Tibial artery (tissue), 4 donors: ENCODE measurements around the gene B3GNT4.
"Not testable (repeated sequence)": the region's sequence is repeated elsewhere in the genome, so short reads cannot be mapped to it uniquely, and the experiment has no call there.

Experiments
- DNase-seq, 2 donors: peaks; one replicate each; pipeline ENCODE4 v3.0.0-alpha.2; 2019
- H3K27ac ChIP-seq, 2 donors: fragments of 200-600 bp; sonication (generic) in 1 of 2; 1 replicate in 1 of 2; 2 replicates in 1 of 2; pipeline ENCODE4 v1.5.1; 2018 to 2019; ENCODE audit warnings: mild to moderate bottlenecking in 1 of 2
- H3K27me3 ChIP-seq, 2 donors: fragments of 200-600 bp; sonication (generic) in 1 of 2; one replicate each; pipeline versions ENCODE4 v1.5.1 to v1.6.0; 2016 to 2019
- H3K36me3 ChIP-seq, 3 donors: fragments of 200-600 bp; sonication (generic) in 2 of 3; one replicate each; pipeline ENCODE4 v1.5.1; 2016 to 2019; ENCODE audit warnings: mild to moderate bottlenecking in 2 of 3
- H3K4me1 ChIP-seq, 4 donors: fragments of 200-600 bp; sonication (generic) in 2 of 4; 1 replicate in 3 of 4; 2 replicates in 1 of 4; pipeline ENCODE4 v1.5.1; 2016 to 2019
- H3K4me3 ChIP-seq, 2 donors: fragments of 200-600 bp; sonication (generic) in 1 of 2; 1 replicate in 1 of 2; 2 replicates in 1 of 2; pipeline ENCODE4 v1.5.1; 2018 to 2019; ENCODE audit warnings: mild to moderate bottlenecking in 2 of 2
- H3K9me3 ChIP-seq, 3 donors: fragments of 200-600 bp; sonication (generic) in 1 of 3; one replicate each; pipeline ENCODE4 v1.5.1; 2016 to 2019
- CTCF ChIP-seq, 2 experiments: fragments of 200-600 bp in 1 of 2; fragments of 450-650 bp in 1 of 2; IDR thresholded peaks; one replicate each; pipeline ENCODE4 v1.5.1; 2017 to 2019; ENCODE audit warnings: antibody characterized with exemption in 2 of 2, mild to moderate bottlenecking in 1 of 2, moderate library complexity in 1 of 2
- intact Hi-C: fragments of 100-400 bp; cut with DNase I; formaldehyde crosslinking; loops from one replicate; pipeline ENCODE4 v1.15.0; 2023; ENCODE audit warnings: low total_unique reads

B3GNT4 gene

GRCh38 chr12:122199484-122200355, 3.8 kb upstream of the B3GNT4 start:
- H3K27me3 ChIP-seq = peaks cover 2 to 75% of the 10 kb centered on the region in 2 donors
- peaks cover 0 to 5% (median 0%) of the 10 kb centered on the region in 3 donors for H3K9me3 ChIP-seq
- H3K4me3 ChIP-seq = no peak overlapping the region
- DNase-seq = peak in 1 of 2 donors; percentile 29
- H3K27ac ChIP-seq = no peak overlapping the region
- no peaks in the 10 kb centered on the region for H3K36me3 ChIP-seq
- no peak for TF ChIP-seq CTCF (IDR thresholded peaks at IDR 0.05)
- intact Hi-C loops = no loop called here
- H3K4me1 ChIP-seq = peaks cover 0 to 21% (median 20%) of the 10 kb centered on the region in 4 donors

GRCh38 chr12:122200541-122201175, 2.9 kb upstream of the B3GNT4 start:
- Histone ChIP-seq H3K27me3 (peaks cover 2 to 80% of the 10 kb centered on the region in 2 donors), H3K36me3 (no peaks in the 10 kb centered on the region), H3K4me1 (peaks cover 0 to 27% (median 20%) of the 10 kb centered on the region in 4 donors), H3K4me3 (no peak overlapping the region), H3K9me3 (no peaks in the 10 kb centered on the region), H3K27ac (no peak overlapping the region)
- peak in 1 of 2 donors; percentile 58 for DNase-seq
- intact Hi-C loops = no loop called here
- TF ChIP-seq CTCF (IDR thresholded peaks at IDR 0.05) = no peak

GRCh38 chr12:122201381-122201780, 2.1 kb upstream of the B3GNT4 start:
- Histone ChIP-seq H3K4me1 (peaks cover 0 to 27% (median 20%) of the 10 kb centered on the region in 4 donors), H3K9me3 (no peaks in the 10 kb centered on the region), H3K36me3 (peaks cover 0 to under 1% (median 0%) of the 10 kb centered on the region in 3 donors), H3K27ac (no peak overlapping the region), H3K27me3 (peaks cover 2 to 78% of the 10 kb centered on the region in 2 donors), H3K4me3 (no peak overlapping the region)
- intact Hi-C loops = no loop called here
- TF ChIP-seq CTCF (IDR thresholded peaks at IDR 0.05) = no peak
- peak in 1 of 2 donors; percentile 38 for DNase-seq

- no peak for DNase-seq
- peaks cover 0 to 7% (median 2%) of the 10 kb centered on the region in 3 donors for H3K36me3 ChIP-seq
- no peak for TF ChIP-seq CTCF (IDR thresholded peaks at IDR 0.05)
- H3K27ac ChIP-seq = no peak overlapping the region
- H3K9me3 ChIP-seq = no peaks in the 10 kb centered on the region
- intact Hi-C loops = no loop called here
- H3K27me3 ChIP-seq = peaks cover 2 to 79% of the 10 kb centered on the region in 2 donors
- H3K4me3 ChIP-seq = no peak overlapping the region
- peaks cover 0 to 27% (median 20%) of the 10 kb centered on the region in 4 donors for H3K4me1 ChIP-seq
These were observed 1.5 kb upstream of the B3GNT4 start for GRCh38 chr12:122202017-122202416.

GRCh38 chr12:122202811-122203210, 698 bp upstream of the B3GNT4 start:
- Histone ChIP-seq H3K4me3 (peak overlapping the region; percentile 46 to 53), H3K4me1 (peaks cover 0 to 27% (median 20%) of the 10 kb centered on the region in 4 donors), H3K27me3 (peaks cover 2 to 73% of the 10 kb centered on the region in 2 donors), H3K36me3 (peaks cover 3 to 15% (median 10%) of the 10 kb centered on the region in 3 donors)
- DNase-seq, intact Hi-C loops, H3K27ac ChIP-seq, H3K9me3 ChIP-seq: not testable (repeated sequence)
